Measurements from ENCODE around the gene CYP2W1.

- TF ChIP-seq POLR2A (IDR thresholded peaks at IDR 0.05): no peak
- TF ChIP-seq CTCF (IDR thresholded peaks at IDR 0.05): peak in 1 of 4 experiments; percentile 10
- TF ChIP-seq POLR2AphosphoS5 (IDR thresholded peaks at IDR 0.05): no peak
- TF ChIP-seq EP300 (IDR thresholded peaks at IDR 0.05): no peak
Measured at GRCh38 chr7:963236-964078, 19.5 kb upstream of the CYP2W1 start.

All from gastroesophageal sphincter (tissue), 3 donors.